Hematopoietic multipotent progenitor cell (in vitro differentiated cells): ENCODE data around the gene EFCAB6. TPM values are rescaled to one million over a fixed set of nuclear protein-coding genes. Genes with fewer than 3 reads are reported as not detected.
A peak's percentile ranks its signal among the peaks of the same experiment; 100 is the strongest.

ENCODE experiments used
- DNase-seq, 3 donors: peaks; one replicate each; pipeline ENCODE4 v3.0.0-alpha.2; 2011 to 2015; ENCODE audit warnings: low read depth in 2 of 3, low spot score in 2 of 3
- small RNA-seq: library from RNA; depleted of rRNA; stranded (forward); fragments of <200 nt; gene quantifications from one replicate; pipeline ENCODE3, GENCODE V24; 2012
- total RNA-seq: library from RNA; depleted of rRNA; stranded (reverse); fragments of >200 nt; gene quantifications from one replicate; pipeline ENCODE4 v1.2.3, GENCODE V29; 2012

Gene EFCAB6
- total RNA-seq, 1 donor: 0.54 TPM

- no peak for DNase-seq
Observed at GRCh38 chr22:43488031-43488866, 323.9 kb downstream of the EFCAB6 start.

- DNase-seq: no peak
Observed at GRCh38 chr22:43487311-43488030, 324.6 kb downstream of the EFCAB6 start.

- no peak for DNase-seq
Observed at GRCh38 chr22:43485502-43486089, 326.5 kb downstream of the EFCAB6 start.

- no peak for DNase-seq
Observed at GRCh38 chr22:43484227-43484626, 327.9 kb downstream of the EFCAB6 start.

- no peak for DNase-seq
Observed at GRCh38 chr22:43483669-43484068, 328.4 kb downstream of the EFCAB6 start.

- no peak for DNase-seq
Observed at GRCh38 chr22:43483266-43483665, 328.8 kb downstream of the EFCAB6 start.

GRCh38 chr22:43482318-43482625 is 329.8 kb downstream of the EFCAB6 start:
- DNase-seq: no peak

GRCh38 chr22:43481568-43482317 is 330.4 kb downstream of the EFCAB6 start:
- DNase-seq: peak in 2 of 3 donors; percentile 67 to 79

GRCh38 chr22:43479962-43480361 is 332.1 kb downstream of the EFCAB6 start:
- peak in 2 of 3 donors; percentile 14 to 52 for DNase-seq

GRCh38 chr22:43479301-43479950 is 332.7 kb downstream of the EFCAB6 start:
- DNase-seq: peak in 1 of 3 donors; percentile 13

Small RNAs within 50 kb of the gene (small RNA-seq; reads per million reads assigned to genes)
- gene HMGN2P9: not detected

Other genes starting within 250 kb of the EFCAB6 start
- gene SULT4A1, start 50.2 kb upstream of the EFCAB6 start, total RNA-seq: under 0.01 TPM
- gene PNPLA5, start 79.7 kb upstream of the EFCAB6 start, total RNA-seq: not detected
- gene PNPLA3, start 111.5 kb upstream of the EFCAB6 start, total RNA-seq: under 0.01 TPM
- 22.4 TPM for gene SAMM50, start 143.1 kb upstream of the EFCAB6 start, total RNA-seq
- 52.8 TPM for gene PARVB, start 212.0 kb upstream of the EFCAB6 start, total RNA-seq